ENCODE data around the gene ZFAND3. TPM values are rescaled to one million over a fixed set of nuclear protein-coding genes. Genes with fewer than 3 reads are reported as not detected.

ZFAND3 gene
- total and polyA plus RNA-seq, 2 experiments from 2014 or later, result 16.9 to 28.2 TPM

DNA sequence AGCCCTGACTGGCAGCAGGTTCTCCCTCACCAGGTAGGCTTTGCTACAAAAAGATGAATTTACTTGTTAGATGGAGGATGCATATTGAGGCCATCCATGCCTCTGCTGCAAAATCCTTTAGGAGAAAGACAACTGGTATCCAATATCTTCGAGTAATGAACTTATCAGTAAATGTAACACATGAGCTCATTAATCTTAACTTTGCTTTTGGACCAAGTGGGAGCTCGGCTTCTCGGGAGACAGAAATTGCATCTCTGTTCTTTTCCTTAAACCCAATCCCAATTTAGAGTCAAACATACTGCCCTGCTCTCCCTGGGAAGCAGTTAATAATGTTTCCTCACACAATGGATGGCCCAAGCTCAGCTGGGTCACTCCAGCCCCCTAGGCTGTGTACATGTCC, 330.5 kb downstream of the ZFAND3 start:
- Histone ChIP-seq H3K36me3 (ENCODE audit: insufficient read depth) (no peaks in the 10 kb centered on the region), H3F3A (replicated peaks; ENCODE audit: low read depth) (no peaks in the 10 kb centered on the region), H3K79me2 (replicated peaks; ENCODE audit: insufficient read depth) (peaks cover 10% of the 10 kb centered on the region; the same call in 1 of the 2 replicates), H4K20me1 (replicated peaks; ENCODE audit: insufficient read depth) (0 out of 2 replicates have a peak, but pooled peaks cover 3% of the 10 kb centered on the region), H3K4me3 (no peak overlapping the region), H3K27ac (ENCODE audit: low read depth) (no peak overlapping the region), H3K27me3 (ENCODE audit: insufficient read depth) (no peaks in the 10 kb centered on the region), H2AFZ (no peak overlapping the region), H3K9me2 (ENCODE audit: insufficient read depth) (no peaks in the 10 kb centered on the region), H3K4me1 (ENCODE audit: insufficient read depth) (peaks cover 15% of the 10 kb centered on the region), H3K4me2 (no peak overlapping the region)
- no peak for TF ChIP-seq EZH2phosphoT487 (IDR thresholded peaks at IDR 0.05; ENCODE audit: unreplicated experiment)
- TF ChIP-seq POLR2AphosphoS5 (IDR thresholded peaks at IDR 0.05; ENCODE audit: low read depth), result no peak
- no peak for TF ChIP-seq CREB1 (CRISPR knock-in tag; IDR thresholded peaks at IDR 0.05; ENCODE audit: low read depth)
- TF ChIP-seq, protein P1, sequence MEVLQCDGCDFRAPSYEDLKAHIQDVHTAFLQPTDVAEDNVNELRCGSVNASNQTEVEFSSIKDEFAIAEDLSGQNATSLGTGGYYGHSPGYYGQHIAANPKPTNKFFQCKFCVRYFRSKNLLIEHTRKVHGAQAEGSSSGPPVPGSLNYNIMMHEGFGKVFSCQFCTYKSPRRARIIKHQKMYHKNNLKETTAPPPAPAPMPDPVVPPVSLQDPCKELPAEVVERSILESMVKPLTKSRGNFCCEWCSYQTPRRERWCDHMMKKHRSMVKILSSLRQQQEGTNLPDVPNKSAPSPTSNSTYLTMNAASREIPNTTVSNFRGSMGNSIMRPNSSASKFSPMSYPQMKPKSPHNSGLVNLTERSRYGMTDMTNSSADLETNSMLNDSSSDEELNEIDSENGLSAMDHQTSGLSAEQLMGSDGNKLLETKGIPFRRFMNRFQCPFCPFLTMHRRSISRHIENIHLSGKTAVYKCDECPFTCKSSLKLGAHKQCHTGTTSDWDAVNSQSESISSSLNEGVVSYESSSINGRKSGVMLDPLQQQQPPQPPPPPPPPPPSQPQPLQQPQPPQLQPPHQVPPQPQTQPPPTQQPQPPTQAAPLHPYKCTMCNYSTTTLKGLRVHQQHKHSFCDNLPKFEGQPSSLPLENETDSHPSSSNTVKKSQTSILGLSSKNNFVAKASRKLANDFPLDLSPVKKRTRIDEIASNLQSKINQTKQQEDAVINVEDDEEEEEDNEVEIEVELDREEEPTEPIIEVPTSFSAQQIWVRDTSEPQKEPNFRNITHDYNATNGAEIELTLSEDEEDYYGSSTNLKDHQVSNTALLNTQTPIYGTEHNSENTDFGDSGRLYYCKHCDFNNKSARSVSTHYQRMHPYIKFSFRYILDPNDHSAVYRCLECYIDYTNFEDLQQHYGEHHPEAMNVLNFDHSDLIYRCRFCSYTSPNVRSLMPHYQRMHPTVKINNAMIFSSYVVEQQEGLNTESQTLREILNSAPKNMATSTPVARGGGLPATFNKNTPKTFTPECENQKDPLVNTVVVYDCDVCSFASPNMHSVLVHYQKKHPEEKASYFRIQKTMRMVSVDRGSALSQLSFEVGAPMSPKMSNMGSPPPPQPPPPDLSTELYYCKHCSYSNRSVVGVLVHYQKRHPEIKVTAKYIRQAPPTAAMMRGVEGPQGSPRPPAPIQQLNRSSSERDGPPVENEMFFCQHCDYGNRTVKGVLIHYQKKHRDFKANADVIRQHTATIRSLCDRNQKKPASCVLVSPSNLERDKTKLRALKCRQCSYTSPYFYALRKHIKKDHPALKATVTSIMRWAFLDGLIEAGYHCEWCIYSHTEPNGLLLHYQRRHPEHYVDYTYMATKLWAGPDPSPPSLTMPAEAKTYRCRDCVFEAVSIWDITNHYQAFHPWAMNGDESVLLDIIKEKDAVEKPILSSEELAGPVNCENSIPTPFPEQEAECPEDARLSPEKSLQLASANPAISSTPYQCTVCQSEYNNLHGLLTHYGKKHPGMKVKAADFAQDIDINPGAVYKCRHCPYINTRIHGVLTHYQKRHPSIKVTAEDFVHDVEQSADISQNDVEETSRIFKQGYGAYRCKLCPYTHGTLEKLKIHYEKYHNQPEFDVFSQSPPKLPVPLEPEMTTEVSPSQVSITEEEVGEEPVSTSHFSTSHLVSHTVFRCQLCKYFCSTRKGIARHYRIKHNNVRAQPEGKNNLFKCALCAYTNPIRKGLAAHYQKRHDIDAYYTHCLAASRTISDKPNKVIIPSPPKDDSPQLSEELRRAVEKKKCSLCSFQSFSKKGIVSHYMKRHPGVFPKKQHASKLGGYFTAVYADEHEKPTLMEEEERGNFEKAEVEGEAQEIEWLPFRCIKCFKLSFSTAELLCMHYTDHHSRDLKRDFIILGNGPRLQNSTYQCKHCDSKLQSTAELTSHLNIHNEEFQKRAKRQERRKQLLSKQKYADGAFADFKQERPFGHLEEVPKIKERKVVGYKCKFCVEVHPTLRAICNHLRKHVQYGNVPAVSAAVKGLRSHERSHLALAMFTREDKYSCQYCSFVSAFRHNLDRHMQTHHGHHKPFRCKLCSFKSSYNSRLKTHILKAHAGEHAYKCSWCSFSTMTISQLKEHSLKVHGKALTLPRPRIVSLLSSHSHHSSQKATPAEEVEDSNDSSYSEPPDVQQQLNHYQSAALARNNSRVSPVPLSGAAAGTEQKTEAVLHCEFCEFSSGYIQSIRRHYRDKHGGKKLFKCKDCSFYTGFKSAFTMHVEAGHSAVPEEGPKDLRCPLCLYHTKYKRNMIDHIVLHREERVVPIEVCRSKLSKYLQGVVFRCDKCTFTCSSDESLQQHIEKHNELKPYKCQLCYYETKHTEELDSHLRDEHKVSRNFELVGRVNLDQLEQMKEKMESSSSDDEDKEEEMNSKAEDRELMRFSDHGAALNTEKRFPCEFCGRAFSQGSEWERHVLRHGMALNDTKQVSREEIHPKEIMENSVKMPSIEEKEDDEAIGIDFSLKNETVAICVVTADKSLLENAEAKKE (CRISPR knock-in tag; IDR thresholded peaks at IDR 0.05), result no peak
- TF ChIP-seq, protein P2, sequence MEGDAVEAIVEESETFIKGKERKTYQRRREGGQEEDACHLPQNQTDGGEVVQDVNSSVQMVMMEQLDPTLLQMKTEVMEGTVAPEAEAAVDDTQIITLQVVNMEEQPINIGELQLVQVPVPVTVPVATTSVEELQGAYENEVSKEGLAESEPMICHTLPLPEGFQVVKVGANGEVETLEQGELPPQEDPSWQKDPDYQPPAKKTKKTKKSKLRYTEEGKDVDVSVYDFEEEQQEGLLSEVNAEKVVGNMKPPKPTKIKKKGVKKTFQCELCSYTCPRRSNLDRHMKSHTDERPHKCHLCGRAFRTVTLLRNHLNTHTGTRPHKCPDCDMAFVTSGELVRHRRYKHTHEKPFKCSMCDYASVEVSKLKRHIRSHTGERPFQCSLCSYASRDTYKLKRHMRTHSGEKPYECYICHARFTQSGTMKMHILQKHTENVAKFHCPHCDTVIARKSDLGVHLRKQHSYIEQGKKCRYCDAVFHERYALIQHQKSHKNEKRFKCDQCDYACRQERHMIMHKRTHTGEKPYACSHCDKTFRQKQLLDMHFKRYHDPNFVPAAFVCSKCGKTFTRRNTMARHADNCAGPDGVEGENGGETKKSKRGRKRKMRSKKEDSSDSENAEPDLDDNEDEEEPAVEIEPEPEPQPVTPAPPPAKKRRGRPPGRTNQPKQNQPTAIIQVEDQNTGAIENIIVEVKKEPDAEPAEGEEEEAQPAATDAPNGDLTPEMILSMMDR (conservative IDR thresholded peaks at IDR 0.05; ENCODE audit: low read depth in 2 of 2), result no peak
- no peak for TF ChIP-seq ZNF114 (CRISPR knock-in tag; IDR thresholded peaks at IDR 0.05)
- no peak for TF ChIP-seq ZNF331 (CRISPR knock-in tag; IDR thresholded peaks at IDR 0.05; ENCODE audit: low read depth)
- no peak for TF ChIP-seq EZH2 (IDR thresholded peaks at IDR 0.05; ENCODE audit: low read depth, unreplicated experiment)
- TF ChIP-seq, protein P3, sequence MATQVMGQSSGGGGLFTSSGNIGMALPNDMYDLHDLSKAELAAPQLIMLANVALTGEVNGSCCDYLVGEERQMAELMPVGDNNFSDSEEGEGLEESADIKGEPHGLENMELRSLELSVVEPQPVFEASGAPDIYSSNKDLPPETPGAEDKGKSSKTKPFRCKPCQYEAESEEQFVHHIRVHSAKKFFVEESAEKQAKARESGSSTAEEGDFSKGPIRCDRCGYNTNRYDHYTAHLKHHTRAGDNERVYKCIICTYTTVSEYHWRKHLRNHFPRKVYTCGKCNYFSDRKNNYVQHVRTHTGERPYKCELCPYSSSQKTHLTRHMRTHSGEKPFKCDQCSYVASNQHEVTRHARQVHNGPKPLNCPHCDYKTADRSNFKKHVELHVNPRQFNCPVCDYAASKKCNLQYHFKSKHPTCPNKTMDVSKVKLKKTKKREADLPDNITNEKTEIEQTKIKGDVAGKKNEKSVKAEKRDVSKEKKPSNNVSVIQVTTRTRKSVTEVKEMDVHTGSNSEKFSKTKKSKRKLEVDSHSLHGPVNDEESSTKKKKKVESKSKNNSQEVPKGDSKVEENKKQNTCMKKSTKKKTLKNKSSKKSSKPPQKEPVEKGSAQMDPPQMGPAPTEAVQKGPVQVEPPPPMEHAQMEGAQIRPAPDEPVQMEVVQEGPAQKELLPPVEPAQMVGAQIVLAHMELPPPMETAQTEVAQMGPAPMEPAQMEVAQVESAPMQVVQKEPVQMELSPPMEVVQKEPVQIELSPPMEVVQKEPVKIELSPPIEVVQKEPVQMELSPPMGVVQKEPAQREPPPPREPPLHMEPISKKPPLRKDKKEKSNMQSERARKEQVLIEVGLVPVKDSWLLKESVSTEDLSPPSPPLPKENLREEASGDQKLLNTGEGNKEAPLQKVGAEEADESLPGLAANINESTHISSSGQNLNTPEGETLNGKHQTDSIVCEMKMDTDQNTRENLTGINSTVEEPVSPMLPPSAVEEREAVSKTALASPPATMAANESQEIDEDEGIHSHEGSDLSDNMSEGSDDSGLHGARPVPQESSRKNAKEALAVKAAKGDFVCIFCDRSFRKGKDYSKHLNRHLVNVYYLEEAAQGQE (IDR thresholded peaks at IDR 0.05; ENCODE audit: unreplicated experiment), result no peak
- no peak for TF ChIP-seq STAT1 (IDR thresholded peaks at IDR 0.05; ENCODE audit: unreplicated experiment)
- TF ChIP-seq, protein P4, sequence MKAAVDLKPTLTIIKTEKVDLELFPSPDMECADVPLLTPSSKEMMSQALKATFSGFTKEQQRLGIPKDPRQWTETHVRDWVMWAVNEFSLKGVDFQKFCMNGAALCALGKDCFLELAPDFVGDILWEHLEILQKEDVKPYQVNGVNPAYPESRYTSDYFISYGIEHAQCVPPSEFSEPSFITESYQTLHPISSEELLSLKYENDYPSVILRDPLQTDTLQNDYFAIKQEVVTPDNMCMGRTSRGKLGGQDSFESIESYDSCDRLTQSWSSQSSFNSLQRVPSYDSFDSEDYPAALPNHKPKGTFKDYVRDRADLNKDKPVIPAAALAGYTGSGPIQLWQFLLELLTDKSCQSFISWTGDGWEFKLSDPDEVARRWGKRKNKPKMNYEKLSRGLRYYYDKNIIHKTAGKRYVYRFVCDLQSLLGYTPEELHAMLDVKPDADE (IDR thresholded peaks at IDR 0.05), result no peak
- TF ChIP-seq JUNB (IDR thresholded peaks at IDR 0.05; ENCODE audit: unreplicated experiment), result no peak
- TF ChIP-seq NANOG (IDR thresholded peaks at IDR 0.05; ENCODE audit: borderline replicate concordance), result no peak
- no peak overlapping the region for H3K27ac Mint-ChIP-seq
- H3K4me3 Mint-ChIP-seq, result no peak overlapping the region
- peaks cover 44% of the 10 kb centered on the region for H3K4me1 Mint-ChIP-seq
- H3K36me3 Mint-ChIP-seq (ENCODE audit: low read depth), result no peaks in the 10 kb centered on the region
- DNase-seq (ENCODE audit: low spot score) (no peak), ATAC-seq (no peak)
- H3K27me3 Mint-ChIP-seq (ENCODE audit: insufficient read depth, low read depth, poor library complexity), result peaks cover 7% of the 10 kb centered on the region
- H3K9me3 Mint-ChIP-seq, result no peaks in the 10 kb centered on the region

Measured in GM23338 (cell line).